Measurements from ENCODE around the gene CREB5.

Gene CREB5

DNA sequence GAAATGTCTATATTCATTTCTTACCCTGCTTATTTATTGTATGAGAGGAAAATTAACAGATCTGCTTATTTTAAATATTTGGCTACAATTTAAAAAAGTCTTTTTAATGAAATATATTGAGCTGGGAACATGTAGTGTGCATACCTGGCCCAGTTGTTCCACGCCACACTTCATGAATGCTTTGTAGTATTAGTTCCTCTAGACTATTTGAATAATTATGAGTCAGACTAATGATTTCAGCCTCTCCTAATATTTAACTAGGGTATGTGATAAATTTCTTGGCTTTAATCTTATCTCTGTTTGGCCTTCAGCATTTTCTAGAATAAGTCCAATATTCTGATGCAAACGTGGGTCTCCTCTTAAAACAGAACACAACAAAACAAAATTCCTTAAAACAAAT, 226.6 kb downstream of the CREB5 start:
- no peak for DNase-seq (ENCODE audit: low read depth in 1 of 2, low spot score in 1 of 2)

DNA sequence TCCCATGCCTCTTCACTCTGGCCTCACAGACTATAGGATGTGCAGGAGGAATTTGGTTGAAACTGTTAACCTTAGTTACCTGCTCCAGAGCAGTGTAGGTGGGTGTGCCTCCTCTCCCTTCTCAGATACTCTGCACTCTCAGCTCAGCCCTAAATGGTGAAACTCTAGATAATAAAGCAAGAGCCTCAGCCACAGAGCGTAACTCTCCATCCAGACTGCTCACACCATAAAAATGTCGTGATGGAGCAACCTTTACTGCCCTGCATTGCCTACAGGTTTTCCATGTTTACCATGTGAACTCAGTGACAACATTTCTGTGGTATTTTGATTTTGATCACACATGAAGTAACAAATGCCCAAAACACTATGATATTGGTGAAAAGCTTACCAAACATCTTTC, 227.7 kb downstream of the CREB5 start:
- DNase-seq (ENCODE audit: low read depth in 1 of 2, low spot score in 1 of 2): no peak

DNA sequence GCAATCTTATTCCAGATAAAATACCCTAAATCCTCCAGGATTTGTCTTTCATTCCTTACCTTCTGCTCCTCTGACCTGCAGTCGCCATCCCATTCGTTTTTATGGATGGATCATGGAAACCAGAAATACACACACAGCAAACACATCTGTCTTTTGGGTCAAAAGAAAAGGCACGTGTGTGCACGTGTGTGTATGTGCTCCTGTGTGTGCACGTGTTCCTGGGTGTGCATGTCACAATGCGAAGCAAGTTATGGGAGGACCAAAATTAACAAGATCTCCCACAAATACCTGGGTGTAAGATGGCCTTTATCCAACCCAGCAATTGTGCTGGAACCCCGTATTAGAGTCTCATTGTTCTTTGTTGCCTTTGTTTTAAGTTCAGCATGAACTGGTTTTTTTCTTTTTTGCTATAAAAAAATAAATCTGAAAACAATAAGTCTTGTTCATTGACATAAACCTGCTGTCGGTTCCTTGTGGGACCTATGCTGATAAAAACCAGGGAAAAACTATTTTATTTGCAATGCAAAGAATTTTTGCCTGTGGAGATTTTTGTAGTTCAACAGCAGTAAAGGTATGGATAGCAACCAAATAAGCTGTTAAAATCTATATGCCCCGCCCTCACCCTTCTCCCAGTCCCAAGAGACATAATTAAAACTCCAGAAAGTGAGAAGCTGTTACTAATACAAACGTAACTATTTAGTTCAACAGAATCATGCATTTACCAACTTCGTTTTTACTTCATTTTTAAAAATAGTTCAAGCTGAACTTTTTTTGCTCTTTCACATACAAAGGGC, 229.6 kb downstream of the CREB5 start:
- no peak for DNase-seq (ENCODE audit: low read depth in 1 of 2, low spot score in 1 of 2)

DNA sequence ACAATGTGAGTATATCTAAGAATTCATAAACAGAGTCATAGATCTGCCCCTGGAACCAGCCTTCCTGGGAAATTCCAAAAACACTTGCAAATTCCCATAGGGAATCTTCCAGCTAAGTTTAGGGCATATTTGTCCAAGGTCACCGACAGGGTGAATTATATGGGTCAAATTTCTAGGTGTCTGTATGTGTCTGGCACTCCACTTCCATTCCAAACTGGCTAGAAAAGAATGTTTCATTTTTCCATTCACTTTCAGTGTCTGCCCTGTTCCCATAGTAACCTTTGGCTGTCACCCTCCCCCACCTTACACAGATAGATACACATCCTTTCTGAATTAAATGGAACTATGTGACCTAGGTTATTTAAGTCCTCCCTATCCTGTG, 230.9 kb downstream of the CREB5 start:
- no peak for DNase-seq (ENCODE audit: low read depth in 1 of 2, low spot score in 1 of 2)

DNA sequence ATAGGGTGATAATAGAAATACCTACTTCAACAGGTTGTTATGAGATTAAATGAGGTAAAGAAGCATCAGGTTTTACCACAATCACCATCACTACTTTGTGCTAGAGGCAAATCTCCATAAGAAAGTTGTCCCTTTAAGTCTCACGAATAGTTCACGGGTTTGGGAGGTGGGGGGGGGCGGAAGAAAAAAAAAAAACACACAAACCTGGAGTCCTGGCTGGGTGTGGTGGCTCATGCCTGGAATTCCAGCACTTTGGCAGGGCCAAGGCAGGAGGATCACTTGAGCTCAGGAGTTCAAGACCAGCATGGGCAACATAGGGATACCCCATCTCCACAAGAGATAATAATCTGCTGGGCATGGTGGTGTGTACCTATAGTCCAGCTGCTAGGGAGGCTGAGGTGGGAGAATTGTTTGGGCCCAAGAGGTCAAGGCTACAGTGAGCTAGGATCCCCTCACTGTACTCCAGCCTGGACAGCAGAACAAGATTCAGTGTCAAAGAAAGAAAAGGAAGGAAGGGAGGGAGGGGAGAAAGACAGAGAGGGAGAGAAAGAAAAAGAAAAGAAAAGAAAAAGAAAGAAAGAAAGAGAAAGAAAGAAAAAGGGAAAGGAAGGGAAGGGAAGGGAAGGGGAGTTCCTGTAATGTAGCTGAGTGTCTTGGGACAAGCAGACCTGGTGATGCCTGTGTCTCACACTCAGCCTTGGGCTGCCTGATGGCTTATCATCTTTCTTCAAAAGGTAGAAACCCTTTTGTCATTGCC, 231.4 kb downstream of the CREB5 start:
- no peak for DNase-seq (ENCODE audit: low read depth in 1 of 2, low spot score in 1 of 2)

DNA sequence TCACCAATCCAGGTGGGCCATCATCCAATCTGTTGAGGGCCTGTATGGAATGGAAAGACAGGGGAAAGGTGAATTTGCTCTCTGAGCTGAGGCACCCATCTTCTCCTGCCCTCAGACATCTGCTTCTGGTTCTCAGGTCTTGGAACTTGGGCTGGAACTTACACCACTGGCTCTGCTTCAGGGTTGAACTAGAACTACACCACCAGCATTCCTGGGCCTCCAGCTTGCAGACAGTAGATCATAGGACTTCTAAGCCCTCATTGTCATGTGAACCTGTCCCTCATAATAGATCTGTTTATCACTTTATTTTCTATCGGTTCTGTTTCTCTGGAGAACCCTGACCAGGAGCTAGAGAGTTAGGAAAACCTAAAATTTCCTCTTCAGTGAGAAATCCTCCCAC, 233.5 kb downstream of the CREB5 start:
- no peak for DNase-seq (ENCODE audit: low read depth in 1 of 2, low spot score in 1 of 2)

DNA sequence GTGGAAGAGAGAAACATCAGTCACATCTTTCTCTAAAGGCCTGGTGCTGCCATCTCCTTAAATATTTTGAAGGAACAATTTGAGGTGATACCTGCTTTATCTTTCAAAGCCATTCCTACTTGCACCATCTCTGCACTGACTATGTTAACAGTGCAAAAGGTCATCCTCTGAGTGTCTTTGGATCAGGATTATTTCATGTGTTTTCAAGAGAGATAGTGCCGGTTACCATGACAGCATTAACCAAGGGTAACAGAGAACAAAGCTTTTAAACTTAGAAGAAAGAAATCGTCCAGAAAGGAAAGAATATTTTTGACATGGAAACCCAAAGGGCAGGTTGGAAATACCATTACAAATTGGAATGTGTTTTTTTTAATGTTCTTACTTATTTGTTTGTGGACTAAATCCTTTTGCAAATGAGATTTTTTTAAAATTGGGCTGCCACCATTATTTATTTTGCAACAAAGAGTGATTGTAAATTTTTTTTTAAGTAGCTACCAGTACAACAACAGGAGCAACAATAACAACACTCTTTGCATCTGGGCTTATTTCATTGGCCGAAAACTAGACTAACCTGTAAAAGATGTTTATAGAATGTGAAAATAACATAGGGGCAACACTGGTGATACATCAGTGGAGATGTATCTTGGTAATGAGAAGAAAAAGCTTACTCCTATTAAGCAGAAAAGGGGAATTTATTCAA, 234.2 kb downstream of the CREB5 start:
- DNase-seq (ENCODE audit: low read depth in 1 of 2, low spot score in 1 of 2): no peak

DNA sequence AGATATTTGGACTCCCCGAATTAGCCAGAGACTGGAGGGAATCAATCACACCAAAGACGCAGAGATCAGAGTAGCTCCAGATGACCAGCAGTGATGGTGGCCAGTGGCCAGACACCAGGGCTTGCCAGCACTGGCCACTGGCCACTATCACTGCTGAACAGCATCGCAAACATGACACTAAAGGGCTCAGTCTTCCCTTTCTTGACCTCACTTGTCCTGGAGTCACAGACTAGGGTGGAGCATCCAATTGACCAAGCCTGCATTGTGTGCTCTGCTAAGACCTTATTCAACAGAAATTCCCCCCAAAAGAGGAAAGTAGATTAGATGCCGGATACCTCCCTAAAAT, 234.7 kb downstream of the CREB5 start:
- DNase-seq (ENCODE audit: low read depth in 1 of 2, low spot score in 1 of 2): no peak

DNA sequence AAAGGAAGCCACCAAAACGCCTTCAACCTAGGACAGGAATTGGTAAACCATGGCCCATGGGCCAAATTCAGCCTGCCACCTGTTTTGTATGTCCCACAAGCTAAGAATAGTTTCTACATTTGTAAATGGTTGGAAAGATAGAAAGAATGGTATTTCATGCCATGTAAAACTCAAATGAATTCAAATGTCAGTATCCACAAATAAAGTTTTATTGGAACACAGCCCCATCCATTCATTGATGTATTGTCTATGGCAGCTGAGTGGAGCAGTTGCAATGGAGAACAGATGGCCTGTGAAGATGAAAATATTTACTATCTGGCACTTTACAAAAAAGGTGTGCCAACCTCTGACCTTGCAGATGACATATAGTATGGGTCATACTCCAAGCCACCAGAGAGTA, 236.9 kb downstream of the CREB5 start:
- DNase-seq (ENCODE audit: low read depth in 1 of 2, low spot score in 1 of 2): no peak

DNA sequence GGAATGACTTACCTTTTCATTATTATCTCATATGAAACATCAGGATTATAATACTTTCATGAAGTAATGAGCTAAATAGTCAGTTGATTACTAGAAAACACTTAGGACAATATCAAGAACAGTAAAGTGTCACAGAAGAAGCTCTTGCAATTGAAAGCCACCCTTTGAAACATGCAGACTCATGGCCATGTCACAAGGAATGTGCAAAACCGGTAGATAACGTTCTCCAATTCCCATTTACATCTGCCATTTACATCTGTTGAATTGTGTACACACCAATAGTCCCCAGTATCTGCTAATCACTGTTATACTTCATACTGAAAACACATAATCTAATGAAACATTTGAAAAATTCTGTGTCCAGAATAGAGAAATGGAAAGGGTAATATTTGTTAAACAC, 237.5 kb downstream of the CREB5 start:
- DNase-seq (ENCODE audit: low read depth in 1 of 2, low spot score in 1 of 2): no peak

DNA sequence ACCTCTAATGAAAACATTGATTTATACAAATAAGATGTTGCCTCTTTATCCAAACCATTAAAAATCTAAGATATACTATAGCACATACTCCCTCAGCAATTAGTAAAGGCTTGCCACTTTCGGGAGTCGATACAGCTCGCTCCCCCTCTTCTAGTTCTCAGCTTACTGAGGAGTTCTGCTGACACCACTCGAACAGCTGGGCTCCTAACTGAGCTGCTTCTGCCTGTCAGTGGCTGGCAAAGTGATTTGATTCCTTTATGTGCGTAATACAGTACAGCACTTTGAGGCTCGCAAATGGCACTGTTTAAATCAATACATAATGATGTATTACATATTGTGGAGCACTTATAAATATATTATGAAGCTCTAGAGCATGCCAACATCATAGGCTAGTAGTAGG, 241.8 kb downstream of the CREB5 start:
- no peak for DNase-seq (ENCODE audit: low read depth in 1 of 2, low spot score in 1 of 2)

DNA sequence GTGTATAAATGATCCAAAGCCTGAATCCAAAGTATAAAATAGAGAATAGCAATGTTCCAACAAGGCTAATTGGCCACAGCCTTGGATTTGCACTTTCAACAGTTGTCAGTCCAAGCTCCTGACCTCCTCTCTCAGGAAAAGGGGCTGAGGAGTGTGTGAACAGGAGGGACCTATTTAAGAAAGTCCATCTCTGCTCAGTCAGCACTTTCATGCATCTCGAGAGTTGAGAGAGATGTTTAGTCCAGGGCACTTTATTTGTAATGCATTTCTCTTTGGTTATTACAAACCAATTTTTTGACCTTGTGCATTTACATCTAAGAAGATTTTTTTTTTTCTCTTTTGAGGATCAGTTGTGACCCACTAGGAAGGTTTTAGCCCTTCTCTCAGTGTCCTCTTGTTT, 244.2 kb downstream of the CREB5 start:
- DNase-seq (ENCODE audit: low read depth in 1 of 2, low spot score in 1 of 2): no peak

DNA sequence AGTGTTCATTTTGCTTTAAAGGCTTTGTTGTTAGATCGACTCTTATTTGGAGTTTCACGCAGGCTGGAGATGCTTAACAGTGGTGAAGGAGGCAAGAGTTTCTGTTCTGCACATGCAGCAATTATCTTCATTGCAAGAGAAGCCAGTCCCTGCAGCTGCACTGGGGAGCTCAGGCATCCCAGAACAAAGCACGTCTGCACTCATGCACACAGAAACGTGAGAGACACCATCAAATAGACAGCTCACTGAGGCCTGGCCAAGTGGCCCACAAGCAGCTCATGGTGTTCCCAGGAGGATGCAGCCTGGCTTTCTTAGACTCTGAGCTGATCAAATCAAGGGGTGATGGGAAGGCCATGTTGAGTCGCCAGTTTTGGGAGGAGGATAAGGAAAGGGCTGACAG, 246.1 kb downstream of the CREB5 start:
- no peak for DNase-seq (ENCODE audit: low read depth in 1 of 2, low spot score in 1 of 2)

DNA sequence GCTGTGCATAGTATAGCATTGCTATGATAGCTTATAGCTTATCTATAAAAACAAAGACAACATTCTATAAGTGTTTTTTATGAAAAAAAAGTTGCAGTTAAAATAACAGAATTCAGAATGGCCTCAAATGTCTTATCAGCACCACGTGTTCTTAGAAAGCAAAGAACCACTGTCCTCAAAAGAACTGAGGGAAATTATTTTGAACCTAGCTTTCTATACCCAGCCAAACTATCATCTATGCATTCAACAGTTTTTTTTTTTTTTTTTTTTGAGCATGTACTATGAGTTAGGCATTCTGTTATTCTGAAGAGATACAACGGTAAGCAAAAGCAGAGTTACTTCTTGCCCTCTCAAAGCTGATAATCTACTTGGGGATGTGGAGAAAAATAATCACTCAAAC, 247.8 kb downstream of the CREB5 start:
- no peak for DNase-seq (ENCODE audit: low read depth in 1 of 2, low spot score in 1 of 2)

DNA sequence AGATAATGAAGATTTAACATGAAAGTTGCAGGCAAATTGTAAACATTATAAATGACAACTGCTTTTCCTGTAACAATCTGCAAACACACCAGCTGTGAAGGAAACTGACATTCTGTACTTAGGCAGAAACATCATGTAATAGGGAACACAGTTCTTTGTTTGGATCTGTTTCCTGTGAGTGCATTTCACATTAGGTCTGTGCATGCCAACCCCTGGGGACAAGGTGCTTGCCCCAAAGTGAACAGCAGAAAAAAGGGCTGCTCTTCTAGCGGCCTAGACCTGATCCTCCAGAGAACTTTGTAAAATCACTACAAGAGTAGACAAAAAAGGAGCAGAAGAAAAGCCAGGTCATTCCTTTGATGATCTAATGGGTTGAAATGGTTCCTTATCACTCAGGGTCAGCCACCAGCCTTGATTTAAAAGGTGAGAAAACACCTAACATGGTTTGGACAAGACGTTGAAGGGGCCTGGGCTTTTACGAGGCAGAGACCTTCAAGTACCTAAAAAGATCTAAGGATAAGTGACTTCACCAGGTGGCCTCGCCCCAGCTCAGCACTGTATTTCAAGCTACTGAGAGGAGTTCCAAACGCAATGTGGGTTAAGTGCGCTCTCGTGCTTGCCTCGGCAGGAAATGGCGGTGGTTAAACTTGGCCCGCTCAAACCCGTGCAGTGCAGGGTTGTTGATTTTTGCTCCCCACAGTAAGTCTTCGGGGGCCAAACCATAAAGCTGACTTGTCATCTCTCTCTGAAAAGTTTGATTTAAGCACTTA, 249.7 kb downstream of the CREB5 start:
- no peak for DNase-seq (ENCODE audit: low read depth in 1 of 2, low spot score in 1 of 2)

DNA sequence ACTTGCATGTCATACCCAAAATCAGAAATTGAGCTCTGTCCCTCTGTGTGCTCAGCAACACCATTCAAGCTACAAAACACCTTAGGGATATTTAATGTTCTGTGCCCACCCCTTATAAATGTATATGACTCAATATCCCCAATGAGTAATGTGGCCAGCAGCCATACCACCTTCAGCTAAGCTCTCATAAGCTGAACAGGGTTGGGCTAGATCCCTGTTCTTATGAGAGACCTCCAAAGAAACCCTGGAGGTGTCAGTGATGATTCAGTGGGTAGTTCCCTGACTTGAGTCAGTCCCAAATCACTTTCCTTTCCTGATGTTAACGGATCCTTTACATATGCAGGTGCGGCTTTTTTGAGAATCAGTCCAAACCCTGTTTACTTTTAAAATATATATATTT, 253.8 kb downstream of the CREB5 start:
- no peak for DNase-seq (ENCODE audit: low read depth in 1 of 2, low spot score in 1 of 2)

DNA sequence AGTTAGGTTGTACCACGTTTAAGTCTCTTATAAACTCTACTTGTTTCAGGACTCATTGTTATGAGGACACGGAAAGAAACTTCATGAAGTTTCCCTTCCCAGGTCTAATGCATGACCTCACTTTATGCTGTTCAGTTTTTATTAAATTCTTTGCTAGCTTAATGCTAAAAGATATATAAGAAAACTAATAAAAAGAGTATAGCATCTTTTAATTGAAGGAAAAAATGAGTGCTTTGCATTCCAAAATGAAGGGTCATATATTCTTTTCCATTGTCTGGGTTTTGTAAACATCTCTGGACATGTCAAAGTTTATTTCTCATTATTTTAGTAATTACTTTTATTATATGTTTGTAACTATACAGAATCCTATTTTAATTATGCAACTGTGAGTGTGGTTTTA, 255.8 kb downstream of the CREB5 start:
- no peak for DNase-seq (ENCODE audit: low read depth in 1 of 2, low spot score in 1 of 2)

DNA sequence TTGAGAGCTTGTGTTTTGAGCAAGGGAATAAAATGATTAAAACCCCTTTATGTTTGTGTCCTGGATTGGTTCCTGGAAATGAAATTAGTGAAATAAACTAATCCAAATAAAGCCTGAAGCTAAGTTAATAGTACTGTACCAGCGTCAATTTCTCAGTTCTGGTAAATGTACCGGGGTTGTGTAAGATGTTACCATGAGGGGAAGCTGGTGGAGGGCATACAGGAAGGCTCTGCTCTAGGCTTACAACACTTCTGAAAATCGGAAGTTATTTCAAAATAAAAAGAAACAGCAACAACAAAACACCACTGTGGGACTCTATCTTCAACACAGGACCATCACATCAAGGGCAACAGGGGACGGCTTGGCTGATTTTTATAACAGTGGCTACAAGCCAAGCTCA, 257.0 kb downstream of the CREB5 start:
- no peak for DNase-seq (ENCODE audit: low read depth in 1 of 2, low spot score in 1 of 2)

DNA sequence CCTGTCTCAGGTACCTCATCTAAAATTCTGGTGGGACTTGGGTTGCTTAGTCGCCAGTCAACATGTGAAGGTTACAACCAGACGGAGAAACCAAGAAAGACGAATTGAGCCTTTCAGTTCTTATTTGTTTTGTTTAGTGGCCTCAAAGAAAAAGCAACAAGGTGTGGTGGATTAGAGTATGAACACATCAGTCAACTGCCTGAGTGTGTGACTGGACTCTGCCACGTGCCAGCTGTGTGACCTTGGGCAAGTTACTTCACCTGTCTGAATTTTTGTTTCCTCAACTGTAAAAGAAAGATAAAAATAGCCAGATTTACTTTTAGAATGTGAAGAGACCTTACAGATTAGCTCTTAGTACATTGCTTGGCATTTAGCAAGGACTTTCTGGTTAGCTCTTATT, 259.2 kb downstream of the CREB5 start:
- DNase-seq (ENCODE audit: low read depth in 1 of 2, low spot score in 1 of 2): no peak

DNA sequence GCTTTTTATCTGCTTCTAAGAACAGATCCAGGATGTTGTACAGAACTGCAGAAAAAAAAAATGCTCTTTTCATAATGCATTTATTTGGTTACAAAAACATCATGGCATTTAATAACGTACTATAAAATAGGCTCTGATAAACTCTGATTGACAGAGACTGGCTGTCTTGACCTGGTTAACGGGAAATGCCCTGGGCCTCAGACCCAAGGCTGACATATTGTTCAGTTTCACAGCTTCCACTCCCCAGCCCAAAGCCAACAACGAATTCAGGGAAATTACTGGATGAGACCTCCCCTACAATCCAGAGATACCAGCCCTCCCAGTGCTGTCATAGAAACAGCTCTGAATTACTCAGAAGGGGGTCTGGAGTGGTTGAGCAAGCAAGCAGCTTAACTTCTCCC, 260.1 kb downstream of the CREB5 start:
- no peak for DNase-seq (ENCODE audit: low read depth in 1 of 2, low spot score in 1 of 2)

DNA sequence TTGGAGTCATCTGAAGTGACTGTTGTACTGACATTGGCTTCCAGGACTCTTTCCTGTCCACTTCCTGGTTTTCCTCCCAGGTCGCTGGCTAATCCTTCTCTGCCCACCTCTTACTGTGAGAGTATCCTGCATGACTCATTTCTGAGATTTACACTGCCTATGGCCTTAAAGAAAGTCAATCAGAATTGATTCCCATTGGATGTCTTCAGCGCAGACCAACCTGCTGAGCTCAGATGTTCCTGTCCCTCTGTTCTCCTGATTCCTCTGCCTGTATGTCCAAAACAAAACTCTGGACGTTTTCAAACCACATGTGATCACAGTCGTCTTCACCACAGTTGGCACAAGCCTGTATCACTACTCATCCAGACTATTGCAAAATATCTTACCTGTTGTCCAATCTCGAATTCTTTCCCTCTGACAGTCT, 262.1 kb downstream of the CREB5 start:
- no peak for DNase-seq (ENCODE audit: low read depth in 1 of 2, low spot score in 1 of 2)

DNA sequence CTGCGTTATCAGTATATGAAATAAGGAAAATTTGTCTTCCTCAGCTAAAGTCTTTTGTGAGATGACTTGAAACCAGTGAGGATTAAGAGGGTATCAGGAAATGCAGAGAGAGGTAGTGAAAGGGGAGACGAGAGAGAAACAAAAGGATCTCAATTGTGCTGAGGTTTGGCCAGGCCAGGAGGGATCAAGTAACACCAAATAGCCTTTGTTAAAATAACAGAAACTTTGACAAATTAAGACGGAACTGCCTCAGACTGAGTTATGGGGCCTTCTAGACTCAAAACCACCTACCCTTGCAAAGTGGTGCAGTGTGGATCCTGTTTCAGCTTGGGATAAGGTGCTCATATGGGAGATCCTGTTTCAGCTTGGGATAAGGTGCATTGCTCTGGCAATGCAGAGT, 263.1 kb downstream of the CREB5 start:
- DNase-seq (ENCODE audit: low read depth in 1 of 2, low spot score in 1 of 2): no peak
